ENCODE measurements around the gene KIAA1755.

GRCh38 chr20:38181207-38181801, 79.2 kb downstream of the KIAA1755 start:
- TF ChIP-seq CTCF (IDR thresholded peaks at IDR 0.05; ENCODE audit: poor library complexity, severe bottlenecking) (no peak), RAD21 (conservative IDR thresholded peaks at IDR 0.05) (no peak), TAF1 (IDR thresholded peaks at IDR 0.05; ENCODE audit: low read depth) (no peak), POLR2AphosphoS5 (IDR thresholded peaks at IDR 0.05) (no peak), EZH2 (IDR thresholded peaks at IDR 0.05; ENCODE audit: borderline replicate concordance, insufficient read depth, low read length, poor library complexity, severe bottlenecking) (no peak)

All from neural cell (in vitro differentiated cells).